Endometrial microvascular endothelial cells (primary cell): Measurements from ENCODE around the gene PAFAH1B1. TPM values are rescaled to one million over a fixed set of nuclear protein-coding genes. Genes with fewer than 3 reads are reported as not detected.

Experiments used
- in situ Hi-C: cut with HindIII; loops from 2 replicates; pipeline ENCODE4 v1.10.0; 2017; ENCODE audit warnings: low sequenced_read_pairs, low pct_unique_long_range_greater_than_20kb; ENCODE audit errors: inconsistent ontology term
- total RNA-seq: library from RNA; depleted of rRNA; stranded (reverse); fragments of >200 nt; gene quantifications from one replicate; pipeline ENCODE4 v1.2.3, GENCODE V29; 2015; ENCODE audit errors: inconsistent ontology term

PAFAH1B1 gene
- total RNA-seq, 1 donor from 2014 or later, result 48.4 TPM

GRCh38 chr17:2708585-2709182, 115.2 kb downstream of the PAFAH1B1 start:
- in situ Hi-C loops, result no loop called here

- in situ Hi-C loops, result no loop called here
Measured at GRCh38 chr17:2709183-2709661, 115.8 kb downstream of the PAFAH1B1 start.

GRCh38 chr17:2710071-2710802, 116.8 kb downstream of the PAFAH1B1 start:
- in situ Hi-C loops, result no loop called here

- in situ Hi-C loops, result no loop called here
Measured at GRCh38 chr17:2710803-2711607, 117.6 kb downstream of the PAFAH1B1 start.

- in situ Hi-C loops, result no loop called here
Measured at GRCh38 chr17:2711608-2712299, 118.3 kb downstream of the PAFAH1B1 start, which contains the start of gene CLUH. TSS of gene CLUH (minus strand) at chr17:2711764. CDS start at chr17:2711661, 103 bp downstream.

GRCh38 chr17:2712300-2713043, 119.0 kb downstream of the PAFAH1B1 start:
- in situ Hi-C loops, result no loop called here

GRCh38 chr17:2713881-2714280, 120.4 kb downstream of the PAFAH1B1 start:
- in situ Hi-C loops, result no loop called here

GRCh38 chr17:2716649-2717048, 123.2 kb downstream of the PAFAH1B1 start:
- in situ Hi-C loops, result no loop called here

GRCh38 chr17:2718150-2718938, 124.9 kb downstream of the PAFAH1B1 start:
- in situ Hi-C loops, result no loop called here

GRCh38 chr17:2719861-2720260, 126.4 kb downstream of the PAFAH1B1 start:
- in situ Hi-C loops, result no loop called here

GRCh38 chr17:2721603-2722002, 128.1 kb downstream of the PAFAH1B1 start:
- in situ Hi-C loops, result no loop called here

GRCh38 chr17:2722611-2723010, 129.2 kb downstream of the PAFAH1B1 start:
- in situ Hi-C loops, result no loop called here

GRCh38 chr17:2723505-2723996, 130.1 kb downstream of the PAFAH1B1 start:
- in situ Hi-C loops, result no loop called here

GRCh38 chr17:2723997-2724783, 130.7 kb downstream of the PAFAH1B1 start:
- in situ Hi-C loops, result no loop called here

- in situ Hi-C loops, result no loop called here
Measured at GRCh38 chr17:2724784-2725164, 131.3 kb downstream of the PAFAH1B1 start.

GRCh38 chr17:2730764-2731353, 137.4 kb downstream of the PAFAH1B1 start:
- in situ Hi-C loops, result no loop called here
